GM12864 (cell line): ENCODE measurements around the gene PRR7.
"Not testable (repeated sequence)": the region's sequence is repeated elsewhere in the genome, so short reads cannot be mapped to it uniquely, and the experiment has no call there.

Source experiments
- DNase-seq: peaks from one replicate; pipeline ENCODE4 v3.0.0-alpha.2; 2011; ENCODE audit warnings: low read depth
- H3K4me3 ChIP-seq: 2 replicates; pipeline ENCODE4 v1.5.1; 2011; ENCODE audit warnings: mild to moderate bottlenecking, low read depth, low read length, control low read depth
- TF ChIP-seq, protein P1 (sequence below): IDR thresholded peaks from 2 replicates; pipeline ENCODE4 v1.5.1; 2011; ENCODE audit warnings: low read depth, mild to moderate bottlenecking, moderate library complexity, low read length, control low read depth, inconsistent platforms; ENCODE audit errors: missing control alignments

PRR7 gene

DNA sequence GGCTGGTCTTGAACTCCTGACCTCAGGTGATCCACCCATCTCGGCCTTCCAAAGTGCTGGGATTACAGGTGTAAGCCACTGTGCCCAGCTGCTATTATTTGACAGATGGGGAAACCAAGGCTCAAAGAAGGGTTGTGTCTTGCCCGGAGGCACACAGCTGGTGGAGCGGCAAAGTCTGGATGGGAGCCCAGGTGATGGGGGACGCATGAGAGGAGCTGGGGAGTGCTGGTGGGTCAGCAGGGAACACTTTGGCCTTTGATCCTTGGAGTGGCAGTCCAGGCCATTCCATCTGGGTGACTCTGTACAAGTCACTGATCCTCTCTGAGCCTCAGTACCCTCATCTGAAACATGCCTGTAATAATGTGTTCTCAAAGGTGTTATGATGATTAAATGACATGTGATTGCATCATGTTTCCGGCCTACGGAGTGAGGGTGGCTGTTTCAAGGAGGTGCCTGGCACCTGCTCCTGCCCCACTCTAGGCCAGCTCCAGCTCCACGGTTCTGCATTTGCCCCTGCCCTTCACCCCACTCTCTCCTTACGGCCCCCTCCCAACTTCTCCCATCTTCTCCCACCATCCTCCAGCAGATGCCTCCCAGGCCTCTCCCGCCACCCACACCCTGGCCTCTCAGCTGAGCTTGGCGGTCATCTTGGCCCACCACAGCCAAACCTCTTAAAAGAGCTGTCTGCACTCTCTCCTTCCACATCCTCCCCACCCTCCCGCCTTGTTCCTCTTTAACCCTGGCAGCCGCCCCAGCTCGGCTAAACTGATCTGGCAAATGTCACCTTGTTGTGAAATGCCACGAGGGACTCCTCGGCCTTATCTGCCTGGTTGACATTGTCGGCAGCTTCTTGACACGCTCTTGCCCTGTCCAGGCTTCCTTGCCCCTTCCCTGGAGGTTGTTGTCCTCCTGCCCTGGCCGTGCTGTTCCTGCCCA lies 32.4 kb downstream of the PRR7 start:
- DNase-seq = no peak
- TF ChIP-seq, protein P1, sequence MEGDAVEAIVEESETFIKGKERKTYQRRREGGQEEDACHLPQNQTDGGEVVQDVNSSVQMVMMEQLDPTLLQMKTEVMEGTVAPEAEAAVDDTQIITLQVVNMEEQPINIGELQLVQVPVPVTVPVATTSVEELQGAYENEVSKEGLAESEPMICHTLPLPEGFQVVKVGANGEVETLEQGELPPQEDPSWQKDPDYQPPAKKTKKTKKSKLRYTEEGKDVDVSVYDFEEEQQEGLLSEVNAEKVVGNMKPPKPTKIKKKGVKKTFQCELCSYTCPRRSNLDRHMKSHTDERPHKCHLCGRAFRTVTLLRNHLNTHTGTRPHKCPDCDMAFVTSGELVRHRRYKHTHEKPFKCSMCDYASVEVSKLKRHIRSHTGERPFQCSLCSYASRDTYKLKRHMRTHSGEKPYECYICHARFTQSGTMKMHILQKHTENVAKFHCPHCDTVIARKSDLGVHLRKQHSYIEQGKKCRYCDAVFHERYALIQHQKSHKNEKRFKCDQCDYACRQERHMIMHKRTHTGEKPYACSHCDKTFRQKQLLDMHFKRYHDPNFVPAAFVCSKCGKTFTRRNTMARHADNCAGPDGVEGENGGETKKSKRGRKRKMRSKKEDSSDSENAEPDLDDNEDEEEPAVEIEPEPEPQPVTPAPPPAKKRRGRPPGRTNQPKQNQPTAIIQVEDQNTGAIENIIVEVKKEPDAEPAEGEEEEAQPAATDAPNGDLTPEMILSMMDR = no peak
- no peak overlapping the region for H3K4me3 ChIP-seq

DNA sequence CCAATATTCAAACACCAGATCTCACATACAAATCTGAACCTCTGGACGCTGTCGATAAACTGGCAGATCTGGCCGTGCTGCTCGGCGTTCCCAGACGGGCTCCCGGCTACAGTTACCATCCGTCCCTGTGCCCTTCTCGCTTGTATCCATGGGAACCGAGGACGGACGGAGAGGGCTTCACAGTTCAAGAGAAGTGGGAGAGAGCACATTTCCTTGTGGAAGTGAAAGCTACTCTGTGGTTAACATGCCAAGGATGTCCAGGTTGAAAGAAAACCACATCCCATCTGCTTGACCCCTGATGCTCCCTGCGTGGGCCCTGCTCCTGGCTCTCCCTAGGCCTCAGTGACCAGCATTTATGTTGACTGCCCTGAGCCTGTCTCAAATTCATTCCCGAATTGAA lies 33.2 kb downstream of the PRR7 start:
- DNase-seq = no peak
- no peak overlapping the region for H3K4me3 ChIP-seq
- TF ChIP-seq, protein P1 = no peak

DNA sequence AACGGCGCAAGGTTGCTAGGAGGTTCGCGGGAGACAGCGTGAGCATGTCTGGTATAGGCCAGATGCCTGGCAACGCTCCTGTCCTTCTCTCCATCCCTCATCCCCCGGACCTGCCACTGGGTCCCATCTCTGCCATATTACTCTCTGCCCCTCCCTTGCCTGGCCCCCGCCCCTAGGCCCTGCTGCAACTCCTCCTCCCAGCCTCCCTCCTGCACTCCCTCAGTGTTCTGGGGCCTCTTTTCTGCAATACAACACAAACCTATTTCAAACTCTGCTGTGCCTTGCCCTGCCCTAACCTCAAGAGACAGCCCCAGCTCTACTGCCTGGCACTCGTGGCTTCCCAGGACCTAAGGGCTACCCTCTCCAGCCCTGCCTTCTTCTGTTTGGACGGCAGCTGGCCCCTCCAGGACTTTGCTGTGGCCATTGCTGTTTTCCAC lies 35.8 kb downstream of the PRR7 start:
- H3K4me3 ChIP-seq = no peak overlapping the region
- no peak for DNase-seq
- TF ChIP-seq, protein P1 = no peak

DNA sequence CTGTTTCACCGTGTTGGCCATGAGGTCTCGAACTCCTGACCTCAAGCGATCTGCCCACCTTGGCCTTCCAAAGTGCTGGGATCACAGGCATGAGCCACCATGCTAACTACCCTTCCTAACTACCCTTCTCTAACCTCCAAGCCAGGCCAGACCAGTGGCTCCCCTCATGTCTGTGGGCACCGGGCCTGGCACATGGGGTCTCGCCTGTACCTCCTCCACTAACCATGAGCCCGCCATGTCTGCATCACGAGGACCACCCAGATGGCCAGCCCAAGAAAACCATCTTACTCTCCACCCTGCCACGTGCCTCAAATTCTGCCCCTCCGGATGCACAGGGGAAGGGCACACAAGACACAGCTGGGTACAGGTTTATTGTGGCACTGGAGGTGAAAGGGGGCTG lies 36.4 kb downstream of the PRR7 start:
- TF ChIP-seq, protein P1 = no peak
- no peak for DNase-seq
- H3K4me3 ChIP-seq = no peak overlapping the region

DNA sequence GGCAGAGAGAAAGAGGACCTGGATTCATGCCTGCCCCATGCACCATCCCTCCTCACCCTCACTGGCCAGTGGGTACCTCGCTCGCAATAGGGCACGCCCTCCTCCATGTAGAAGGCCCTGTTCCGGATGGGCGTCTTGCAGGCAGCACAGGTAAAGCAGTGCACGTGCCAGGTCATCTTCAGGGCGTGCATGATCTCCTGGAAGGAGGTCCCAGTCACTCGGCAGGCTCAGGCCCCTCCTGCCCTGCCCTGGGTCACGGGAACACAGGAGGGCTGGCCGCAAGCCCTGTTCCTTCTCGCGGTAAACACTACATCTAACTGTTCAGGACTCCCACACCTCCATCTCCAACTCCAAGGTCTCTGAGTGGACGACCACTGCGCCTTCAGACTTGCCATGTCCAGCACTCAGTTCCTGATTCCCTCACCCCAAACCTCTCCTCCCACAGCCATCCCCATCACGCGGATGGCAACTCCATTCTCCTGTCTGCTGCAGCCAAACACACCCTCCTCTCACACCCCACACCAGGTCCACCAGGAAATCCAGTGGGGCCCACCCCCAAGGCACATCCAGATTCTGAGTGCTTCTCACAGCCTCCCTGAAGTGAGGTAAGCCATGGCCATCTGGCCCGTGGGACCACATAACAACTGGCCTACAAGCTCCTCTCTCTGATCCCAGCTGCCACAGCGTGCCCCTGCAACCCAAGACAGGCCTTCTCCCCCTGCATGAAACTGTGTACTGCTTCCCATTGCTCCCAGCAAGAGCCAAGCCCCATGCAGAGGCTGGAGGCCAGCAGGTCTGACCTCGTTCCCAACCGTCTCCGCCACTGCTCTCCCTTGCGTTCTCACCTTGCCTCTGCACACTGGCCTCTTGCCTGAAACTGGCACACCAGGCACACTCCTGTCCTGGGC lies 37.6 kb downstream of the PRR7 start:
- no peak for DNase-seq
- TF ChIP-seq, protein P1 = no peak
- no peak overlapping the region for H3K4me3 ChIP-seq

DNA sequence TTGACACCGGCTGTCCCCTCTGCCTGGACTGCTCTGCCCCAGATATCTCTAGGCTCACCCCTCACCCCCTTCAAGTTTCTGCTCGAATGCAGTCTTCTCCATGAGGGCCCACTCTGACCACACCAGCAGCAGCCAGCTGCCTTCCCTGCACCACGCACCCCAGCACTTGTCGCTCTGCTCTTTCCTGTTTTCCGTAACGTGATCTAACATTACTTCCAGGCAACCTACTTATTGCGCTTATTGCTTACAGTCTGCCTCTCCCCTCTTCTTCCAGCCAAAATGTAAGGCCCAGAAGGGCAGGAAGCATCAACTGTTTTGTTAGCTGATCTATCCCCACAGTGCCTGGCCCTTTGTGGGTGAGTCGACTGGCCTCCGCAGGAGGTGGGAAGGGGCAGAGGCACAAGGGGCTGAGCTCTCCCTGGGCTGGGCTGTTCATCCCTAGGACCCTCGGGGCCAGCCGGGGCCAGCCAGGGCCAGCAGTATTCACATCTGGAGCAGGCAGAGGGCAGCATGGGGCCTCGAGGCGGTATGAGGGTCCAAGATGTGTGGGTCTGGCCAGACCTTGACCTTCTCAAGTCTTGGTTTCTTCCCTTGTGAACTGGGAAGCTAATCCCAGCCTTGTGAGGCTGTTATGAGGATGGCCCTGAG lies 38.4 kb downstream of the PRR7 start:
- TF ChIP-seq, protein P1 = no peak
- H3K4me3 ChIP-seq = no peak overlapping the region
- DNase-seq = no peak

DNA sequence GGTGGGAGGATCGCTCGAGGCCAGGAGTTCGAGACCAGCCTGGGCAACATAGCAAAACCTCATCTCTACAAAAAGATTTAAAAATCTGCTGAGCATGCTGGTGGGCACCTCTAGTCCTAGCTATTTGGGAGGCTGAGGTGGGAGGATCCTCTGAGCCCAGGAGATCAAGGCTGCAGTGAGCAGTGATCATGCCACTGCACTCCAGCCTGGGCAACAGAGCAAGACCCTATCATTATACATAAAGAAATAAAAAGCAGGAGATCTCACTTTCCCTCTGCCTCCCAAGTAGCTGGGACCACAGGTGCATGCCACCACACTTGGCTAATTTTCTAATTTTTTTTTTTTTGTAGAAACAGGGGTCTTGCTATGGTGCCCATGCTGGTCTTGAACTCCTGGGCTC lies 39.1 kb downstream of the PRR7 start:
- DNase-seq = not testable (repeated sequence)

More for the DNA sequence above, 39.1 kb downstream of the PRR7 start:
- H3K4me3 ChIP-seq = not testable (repeated sequence)
